Brain pericyte (primary cell): ENCODE measurements around the gene SLC41A3.
"Not testable (repeated sequence)": the region's sequence is repeated elsewhere in the genome, so short reads cannot be mapped to it uniquely, and the experiment has no call there.

Experiments
- DNase-seq: peaks from one replicate; pipeline ENCODE4 v3.0.0-alpha.2; 2012; ENCODE audit warnings: low read depth, low spot score

The SLC41A3 gene

DNA sequence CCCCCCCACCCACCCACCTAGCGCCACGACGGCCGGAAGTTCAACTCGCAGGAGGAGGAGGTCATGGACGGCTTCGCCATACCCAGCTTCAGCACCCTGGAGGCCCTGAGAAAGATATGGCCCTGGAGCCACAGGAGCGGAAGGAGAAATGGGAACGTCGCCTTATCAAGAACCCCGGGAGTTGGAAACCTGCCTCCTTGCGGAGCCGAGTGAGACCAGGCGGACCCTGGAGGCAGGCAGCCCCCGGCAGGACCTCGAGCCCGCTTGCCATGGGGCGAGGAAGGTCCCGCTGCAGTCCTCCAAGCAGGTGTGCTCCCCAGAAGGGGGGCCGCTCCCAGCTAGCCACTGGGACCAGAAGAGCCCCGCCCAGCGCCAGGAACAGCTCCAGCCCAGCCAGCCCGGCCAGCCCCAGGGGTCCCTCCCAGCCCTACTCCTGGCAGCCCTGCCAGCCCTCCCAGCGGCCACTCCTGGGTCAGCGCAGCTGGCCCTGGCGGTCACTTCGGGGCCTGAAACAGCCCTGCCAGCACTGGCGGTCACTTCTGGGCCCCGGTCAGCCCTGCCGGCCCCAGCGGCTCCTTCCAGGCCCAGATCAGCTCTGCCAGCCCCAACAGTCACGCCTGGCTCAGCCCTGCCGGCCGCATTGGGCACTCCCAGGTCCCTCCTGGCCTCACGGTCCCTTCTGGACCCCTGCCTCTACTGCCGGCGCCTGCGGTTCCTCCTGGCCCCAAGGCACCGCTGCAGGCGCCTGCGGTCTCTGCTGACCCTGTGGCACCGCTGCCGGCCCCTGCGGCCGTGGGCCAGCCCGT, 125.2 kb downstream of the SLC41A3 start:
- no peak for DNase-seq

GRCh38 chr3:125957674-125958510, 126.0 kb downstream of the SLC41A3 start:
- no peak for DNase-seq

- not testable (repeated sequence) for DNase-seq
Observed at GRCh38 chr3:125957020-125957419, 126.9 kb downstream of the SLC41A3 start.
